ENCODE data around the gene PLOD3. TPM values are rescaled to one million over a fixed set of nuclear protein-coding genes. Genes with fewer than 3 reads are reported as not detected.

The PLOD3 gene
- total RNA-seq, 2 donors from 2014 or later: 23.9 to 56.0 TPM

DNA sequence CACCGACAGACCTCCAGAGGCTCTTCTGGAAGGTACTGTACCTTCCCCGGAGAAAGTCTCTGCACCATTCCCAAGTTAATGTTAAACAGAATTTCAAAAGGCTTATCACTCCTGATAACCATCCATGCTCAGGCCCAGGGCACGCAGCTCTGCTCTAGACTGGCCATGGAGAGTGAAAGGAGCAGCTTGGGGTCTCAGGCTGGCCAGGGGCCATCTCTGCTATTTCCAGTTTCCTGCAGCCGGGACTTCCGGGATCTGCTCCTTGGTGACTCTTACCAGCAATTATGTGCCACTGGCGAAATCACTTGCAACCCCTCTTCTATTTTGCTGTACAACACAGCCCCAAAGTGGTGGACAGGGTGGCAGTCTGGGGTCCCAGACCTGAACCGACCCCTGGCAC is 14.3 kb upstream of the PLOD3 start:
- H3K4me1 ChIP-seq: peaks cover 26% of the 10 kb centered on the region
- intact Hi-C loops (cut with DNase I): no loop called here
- peak; percentile 19 for ATAC-seq
- 0 to 23% methylated on average over 1 to 7 of the region's 7 CpGs for WGBS, 2 donors
- no peak overlapping the region for H3K4me3 ChIP-seq
- H3K9me3 ChIP-seq: no peaks in the 10 kb centered on the region
- H3K27ac ChIP-seq: peak overlapping the region; percentile 53 to 90 (median 63)
- no peak for TF ChIP-seq CTCF (IDR thresholded peaks at IDR 0.05)
- TF ChIP-seq POLR2A (IDR thresholded peaks at IDR 0.05): no peak
- peaks cover 0 to 4% of the 10 kb centered on the region in 2 donors for H3K36me3 ChIP-seq (replicated peaks in 1 of 2; ENCODE audit: insufficient read depth in 1 of 2, low read depth in 2 of 2)
- DNase-seq: peak in 3 of 4 donors; percentile 28 to 45 (median 40)
- no peaks in the 10 kb centered on the region for H3K27me3 ChIP-seq

GRCh38 chr7:101226721-101227120 is 9.3 kb upstream of the PLOD3 start:
- ATAC-seq (peak; percentile 30), DNase-seq (peak in 1 of 4 donors; percentile 22)
- intact Hi-C loops (cut with DNase I): no loop called here
- TF ChIP-seq POLR2A (IDR thresholded peaks at IDR 0.05): no peak
- no peak for TF ChIP-seq CTCF (IDR thresholded peaks at IDR 0.05)
- 81 to 86% methylated on average over 9 of the region's 9 CpGs for WGBS, 2 donors
- Histone ChIP-seq H3K4me3 (no peak overlapping the region), H3K9me3 (no peaks in the 10 kb centered on the region), H3K4me1 (peaks cover 9% of the 10 kb centered on the region), H3K27me3 (no peaks in the 10 kb centered on the region), H3K27ac (peak overlapping the region in 1 of 4 donors; percentile 13), H3K36me3 (replicated peaks in 1 of 2; ENCODE audit: insufficient read depth in 1 of 2, low read depth in 2 of 2) (peaks cover 0 to 14% of the 10 kb centered on the region in 2 donors)

- ATAC-seq: no peak
- intact Hi-C loops (cut with DNase I): no loop called here
- H3K27me3 ChIP-seq: no peaks in the 10 kb centered on the region
- no peak overlapping the region for H3K27ac ChIP-seq
- TF ChIP-seq POLR2A (IDR thresholded peaks at IDR 0.05) (no peak), CTCF (IDR thresholded peaks at IDR 0.05) (no peak)
- peaks cover 0 to 14% of the 10 kb centered on the region in 2 donors for H3K36me3 ChIP-seq (replicated peaks in 1 of 2; ENCODE audit: insufficient read depth in 1 of 2, low read depth in 2 of 2)
- H3K4me3 ChIP-seq: no peak overlapping the region
- DNase-seq: no peak
- no peaks in the 10 kb centered on the region for H3K9me3 ChIP-seq
- no peaks in the 10 kb centered on the region for H3K4me1 ChIP-seq
- WGBS, 2 donors: 95 to 100% methylated on average over 6 of the region's 6 CpGs
Observed at GRCh38 chr7:101225650-101226049, 8.3 kb upstream of the PLOD3 start.

GRCh38 chr7:101223528-101223927 is 6.1 kb upstream of the PLOD3 start:
- no peaks in the 10 kb centered on the region for H3K27me3 ChIP-seq
- intact Hi-C loops (cut with DNase I): no loop called here
- no peak for DNase-seq
- H3K36me3 ChIP-seq (replicated peaks in 1 of 2; ENCODE audit: insufficient read depth in 1 of 2, low read depth in 2 of 2): peaks cover 0 to 14% of the 10 kb centered on the region in 2 donors
- peaks cover 20% of the 10 kb centered on the region for H3K4me1 ChIP-seq
- WGBS, 2 donors: 92 to 100% methylated on average over 10 to 14 of the region's 15 CpGs
- H3K9me3 ChIP-seq: no peaks in the 10 kb centered on the region
- TF ChIP-seq POLR2A (IDR thresholded peaks at IDR 0.05): no peak
- TF ChIP-seq CTCF (IDR thresholded peaks at IDR 0.05): no peak
- ATAC-seq: no peak
- H3K27ac ChIP-seq: no peak overlapping the region
- H3K4me3 ChIP-seq: no peak overlapping the region

GRCh38 chr7:101222275-101222830 is 5.0 kb upstream of the PLOD3 start:
- TF ChIP-seq CTCF (IDR thresholded peaks at IDR 0.05) (no peak), POLR2A (IDR thresholded peaks at IDR 0.05) (no peak)
- WGBS, 2 donors: 91 to 93% methylated on average over 18 to 25 of the region's 27 CpGs
- DNase-seq: no peak

More at GRCh38 chr7:101222275-101222830, 5.0 kb upstream of the PLOD3 start:
- no peak for ATAC-seq
- H3K36me3 ChIP-seq (replicated peaks in 1 of 2; ENCODE audit: insufficient read depth in 1 of 2, low read depth in 2 of 2): peaks cover 0 to 10% of the 10 kb centered on the region in 2 donors
- H3K27me3 ChIP-seq: no peaks in the 10 kb centered on the region
- intact Hi-C loops (cut with DNase I): no loop called here
- peaks cover 22% of the 10 kb centered on the region for H3K4me1 ChIP-seq
- no peak overlapping the region for H3K4me3 ChIP-seq
- H3K9me3 ChIP-seq: no peaks in the 10 kb centered on the region
- no peak overlapping the region for H3K27ac ChIP-seq
